GM21381 (cell line): ENCODE data around the gene FHOD3.
"Not testable (repeated sequence)": the region's sequence is repeated elsewhere in the genome, so short reads cannot be mapped to it uniquely, and the experiment has no call there.

Source experiments
- ATAC-seq: cut with Tn5 transposase; IDR thresholded peaks from one replicate; pipeline ENCODE4 v1.9.1; 2021; ENCODE audit warnings: mild to moderate bottlenecking, moderate library complexity; ENCODE audit not compliant: unreplicated experiment

The FHOD3 gene

GRCh38 chr18:36535202-36535935 is 237.9 kb downstream of the FHOD3 start:
- ATAC-seq: no peak

- ATAC-seq: no peak
These were observed 238.9 kb downstream of the FHOD3 start for GRCh38 chr18:36536426-36536825.

- no peak for ATAC-seq
These were observed 239.8 kb downstream of the FHOD3 start for GRCh38 chr18:36537289-36537688.

GRCh38 chr18:36539674-36540231 is 242.2 kb downstream of the FHOD3 start:
- ATAC-seq: no peak

GRCh38 chr18:36543030-36543429 is 245.5 kb downstream of the FHOD3 start:
- ATAC-seq: no peak

GRCh38 chr18:36543991-36544725 is 246.6 kb downstream of the FHOD3 start:
- no peak for ATAC-seq

GRCh38 chr18:36545821-36546427 is 248.4 kb downstream of the FHOD3 start:
- no peak for ATAC-seq

GRCh38 chr18:36546876-36547275 is 249.4 kb downstream of the FHOD3 start:
- no peak for ATAC-seq

- ATAC-seq: no peak
These were observed 250.0 kb downstream of the FHOD3 start for GRCh38 chr18:36547544-36547943.

GRCh38 chr18:36551274-36551673 is 253.8 kb downstream of the FHOD3 start:
- ATAC-seq: not testable (repeated sequence)

- no peak for ATAC-seq
These were observed 260.7 kb downstream of the FHOD3 start for GRCh38 chr18:36558234-36558633.

- ATAC-seq: no peak
These were observed 261.8 kb downstream of the FHOD3 start for GRCh38 chr18:36559149-36559857.

- ATAC-seq: no peak
These were observed 262.7 kb downstream of the FHOD3 start for GRCh38 chr18:36560187-36560586.

- ATAC-seq: no peak
These were observed 263.5 kb downstream of the FHOD3 start for GRCh38 chr18:36561046-36561445.

GRCh38 chr18:36564841-36565240 is 267.3 kb downstream of the FHOD3 start:
- ATAC-seq: no peak

- ATAC-seq: no peak
These were observed 270.3 kb downstream of the FHOD3 start for GRCh38 chr18:36567800-36568199.

- ATAC-seq: no peak
These were observed 271.0 kb downstream of the FHOD3 start for GRCh38 chr18:36568487-36568886.

GRCh38 chr18:36572135-36572856 is 274.8 kb downstream of the FHOD3 start:
- no peak for ATAC-seq

GRCh38 chr18:36576339-36576738 is 278.8 kb downstream of the FHOD3 start:
- no peak for ATAC-seq
